WTC11 (cell line): Measurements from ENCODE around the gene ZFP92.

Experiments used
- ATF6 ChIP-seq: sonication (generic); formaldehyde crosslinking; IDR thresholded peaks from 2 replicates; pipeline ENCODE4 v1.8.1; 2023; ENCODE audit warnings: mild to moderate bottlenecking, missing genetic modification reagents
- CTCF ChIP-seq: fragments of 200-600 bp; IDR thresholded peaks from 2 replicates; pipeline ENCODE4 v1.8.0; 2022; ENCODE audit warnings: antibody characterized with exemption
- MAX ChIP-seq: sonication (generic); formaldehyde crosslinking; IDR thresholded peaks from 2 replicates; pipeline ENCODE4 v1.8.0; 2022; ENCODE audit warnings: mild to moderate bottlenecking, missing genetic modification reagents
- NFYB ChIP-seq: sonication (generic); formaldehyde crosslinking; conservative IDR thresholded peaks from 2 replicates; pipeline ENCODE4 v1.8.0; 2022; ENCODE audit warnings: low read depth, missing genetic modification reagents
- PREB ChIP-seq: sonication (generic); formaldehyde crosslinking; IDR thresholded peaks from 2 replicates; pipeline ENCODE4 v1.8.1; 2022; ENCODE audit warnings: mild to moderate bottlenecking, missing genetic modification reagents, moderate library complexity, borderline replicate concordance
- SMAD3 ChIP-seq: sonication (generic); formaldehyde crosslinking; IDR thresholded peaks from 2 replicates; pipeline ENCODE4 v1.8.0; 2022; ENCODE audit warnings: missing genetic modification reagents, mild to moderate bottlenecking, borderline replicate concordance
- SMAD4 ChIP-seq: sonication (generic); formaldehyde crosslinking; IDR thresholded peaks from 2 replicates; pipeline ENCODE4 v1.8.0; 2022; ENCODE audit warnings: mild to moderate bottlenecking, missing genetic modification reagents
- TP53 ChIP-seq: sonication (generic); formaldehyde crosslinking; IDR thresholded peaks from 2 replicates; pipeline ENCODE4 v1.8.1; 2023; ENCODE audit warnings: mild to moderate bottlenecking, missing genetic modification reagents
- ZNF396 ChIP-seq: fragments of 250-450 bp; sonication (Bioruptor Pico); IDR thresholded peaks from 2 replicates; pipeline ENCODE4 v1.8.0; 2021; ENCODE audit warnings: mild to moderate bottlenecking, moderate library complexity, borderline replicate concordance
- TF ChIP-seq, protein P1 (sequence below): sonication (generic); formaldehyde crosslinking; IDR thresholded peaks from 2 replicates; pipeline ENCODE4 v1.8.1; 2022; ENCODE audit warnings: low read depth, missing genetic modification reagents, borderline replicate concordance

GRCh38 chrX:153379508-153379907 is 31.8 kb upstream of the ZFP92 start:
- TF ChIP-seq CTCF (no peak), TP53 (CRISPR knock-in tag) (no peak), ATF6 (no peak), SMAD3 (CRISPR knock-in tag) (no peak), NFYB (CRISPR knock-in tag) (no peak), ZNF396 (CRISPR knock-in tag) (no peak), MAX (CRISPR knock-in tag) (no peak), SMAD4 (no peak), PREB (CRISPR knock-in tag) (no peak)
- TF ChIP-seq, protein P1, sequence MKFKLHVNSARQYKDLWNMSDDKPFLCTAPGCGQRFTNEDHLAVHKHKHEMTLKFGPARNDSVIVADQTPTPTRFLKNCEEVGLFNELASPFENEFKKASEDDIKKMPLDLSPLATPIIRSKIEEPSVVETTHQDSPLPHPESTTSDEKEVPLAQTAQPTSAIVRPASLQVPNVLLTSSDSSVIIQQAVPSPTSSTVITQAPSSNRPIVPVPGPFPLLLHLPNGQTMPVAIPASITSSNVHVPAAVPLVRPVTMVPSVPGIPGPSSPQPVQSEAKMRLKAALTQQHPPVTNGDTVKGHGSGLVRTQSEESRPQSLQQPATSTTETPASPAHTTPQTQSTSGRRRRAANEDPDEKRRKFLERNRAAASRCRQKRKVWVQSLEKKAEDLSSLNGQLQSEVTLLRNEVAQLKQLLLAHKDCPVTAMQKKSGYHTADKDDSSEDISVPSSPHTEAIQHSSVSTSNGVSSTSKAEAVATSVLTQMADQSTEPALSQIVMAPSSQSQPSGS: no peak
